Measurements from ENCODE around the gene RTBDN.
A peak's percentile ranks its signal among the peaks of the same experiment; 100 is the strongest.
"Not testable (repeated sequence)": the region's sequence is repeated elsewhere in the genome, so short reads cannot be mapped to it uniquely, and the experiment has no call there.

Gene RTBDN

GRCh38 chr19:12828494-12828893 lies 5.9 kb downstream of the RTBDN start:
- Histone ChIP-seq H3K4me3 (ENCODE audit: low read depth, low read length) (no peak overlapping the region), H3K9me3 (ENCODE audit: control insufficient read depth, low read length) (no peaks in the 10 kb centered on the region), H3K4me2 (ENCODE audit: low read length) (no peak overlapping the region), H2AFZ (peak overlapping the region; percentile 86), H3K27ac (peak overlapping the region; percentile 46), H3K9ac (no peak overlapping the region), H3K27me3 (ENCODE audit: control insufficient read depth, insufficient read depth, low read length) (no peaks in the 10 kb centered on the region), H3K4me1 (peaks cover 17% of the 10 kb centered on the region), H3K79me2 (no peaks in the 10 kb centered on the region), H3K36me3 (ENCODE audit: control insufficient read depth, insufficient read depth, low read length) (no peaks in the 10 kb centered on the region)
- TF ChIP-seq CTCF (IDR thresholded peaks at IDR 0.05): no peak

- Histone ChIP-seq H3K4me2 (ENCODE audit: low read length) (no peak overlapping the region), H3K4me1 (peaks cover 10% of the 10 kb centered on the region), H3K79me2 (no peaks in the 10 kb centered on the region), H2AFZ (peak overlapping the region; percentile 57), H3K9ac (no peak overlapping the region), H3K9me3 (ENCODE audit: control insufficient read depth, low read length) (no peaks in the 10 kb centered on the region), H3K27me3 (ENCODE audit: control insufficient read depth, insufficient read depth, low read length) (no peaks in the 10 kb centered on the region), H3K27ac (no peak overlapping the region), H3K36me3 (ENCODE audit: control insufficient read depth, insufficient read depth, low read length) (no peaks in the 10 kb centered on the region), H3K4me3 (ENCODE audit: low read depth, low read length) (no peak overlapping the region)
- peak; percentile 28 for TF ChIP-seq CTCF (IDR thresholded peaks at IDR 0.05)
Measured at GRCh38 chr19:12825254-12826131, 8.9 kb downstream of the RTBDN start.

GRCh38 chr19:12821761-12822160 lies 12.6 kb downstream of the RTBDN start:
- Histone ChIP-seq H2AFZ (no peak overlapping the region), H3K4me1 (no peaks in the 10 kb centered on the region), H3K9me3 (ENCODE audit: control insufficient read depth, low read length) (no peaks in the 10 kb centered on the region), H3K4me2 (ENCODE audit: low read length) (no peak overlapping the region), H3K9ac (no peak overlapping the region), H3K4me3 (ENCODE audit: low read depth, low read length) (no peak overlapping the region), H3K79me2 (no peaks in the 10 kb centered on the region), H3K27ac (no peak overlapping the region), H3K27me3 (ENCODE audit: control insufficient read depth, insufficient read depth, low read length) (no peaks in the 10 kb centered on the region), H3K36me3 (ENCODE audit: control insufficient read depth, insufficient read depth, low read length) (no peaks in the 10 kb centered on the region)
- TF ChIP-seq CTCF (IDR thresholded peaks at IDR 0.05): no peak

GRCh38 chr19:12817810-12818209 lies 16.6 kb downstream of the RTBDN start:
- not testable (repeated sequence) for H3K36me3 ChIP-seq (ENCODE audit: control insufficient read depth, insufficient read depth, low read length); H3K27ac ChIP-seq; H3K9ac ChIP-seq; H3K4me2 ChIP-seq (ENCODE audit: low read length); H3K4me3 ChIP-seq (ENCODE audit: low read depth, low read length); H3K9me3 ChIP-seq (ENCODE audit: control insufficient read depth, low read length); H3K4me1 ChIP-seq; H2AFZ ChIP-seq; H3K27me3 ChIP-seq (ENCODE audit: control insufficient read depth, insufficient read depth, low read length); H3K79me2 ChIP-seq

- not testable (repeated sequence) for H2AFZ ChIP-seq; H3K9ac ChIP-seq; H3K4me1 ChIP-seq; H3K36me3 ChIP-seq (ENCODE audit: control insufficient read depth, insufficient read depth, low read length); H3K27ac ChIP-seq; H3K79me2 ChIP-seq; H3K4me2 ChIP-seq (ENCODE audit: low read length); H3K4me3 ChIP-seq (ENCODE audit: low read depth, low read length); H3K27me3 ChIP-seq (ENCODE audit: control insufficient read depth, insufficient read depth, low read length); H3K9me3 ChIP-seq (ENCODE audit: control insufficient read depth, low read length)
Measured at GRCh38 chr19:12817188-12817587, 17.2 kb downstream of the RTBDN start.

Data from parathyroid adenoma (tissue), 2 donors.